Keratinocyte (primary cell): ENCODE results near the gene CLECL1. TPM values are rescaled to one million over a fixed set of nuclear protein-coding genes. Genes with fewer than 3 reads are reported as not detected.

Source experiments
- DNase-seq: peaks from one replicate; pipeline ENCODE4 v3.0.0-alpha.2; 2011; ENCODE audit warnings: low read depth, missing footprints, low spot score
- FAIRE-seq: peaks from 2 replicates; lab custom pipeline; 2011; peaks lifted over from hg19 to GRCh38; lab: Jason Lieb, UNC
- H2AFZ ChIP-seq: 2 replicates; pipeline ENCODE4 v1.6.0; 2012; ENCODE audit warnings: low read length, control low read depth, inconsistent platforms; ENCODE audit not compliant: control insufficient read depth
- H3K27ac ChIP-seq: 2 replicates; pipeline ENCODE4 v1.5.1; 2011; ENCODE audit warnings: low read length; ENCODE audit not compliant: control insufficient read depth, insufficient read depth
- H3K27me3 ChIP-seq: 3 replicates; pipeline ENCODE4 v1.6.0; 2011; ENCODE audit warnings: low read length; ENCODE audit not compliant: control insufficient read depth, insufficient read depth; ENCODE audit errors: extremely low read depth
- H3K36me3 ChIP-seq, 2 experiments: 2 replicates in 1 of 2; 3 replicates in 1 of 2; pipeline ENCODE4 v1.5.1; 2011; ENCODE audit warnings: low read length in 2 of 2, mild to moderate bottlenecking in 1 of 2; ENCODE audit not compliant: control insufficient read depth in 2 of 2, insufficient read depth in 2 of 2; ENCODE audit errors: extremely low read depth in 1 of 2
- H3K4me1 ChIP-seq: 3 replicates; pipeline ENCODE4 v1.5.1; 2011; ENCODE audit warnings: low read length; ENCODE audit not compliant: control insufficient read depth, insufficient read depth; ENCODE audit errors: extremely low read depth
- H3K4me2 ChIP-seq: 3 replicates; pipeline ENCODE4 v1.6.0; 2011; ENCODE audit warnings: low read depth, low read length; ENCODE audit not compliant: control insufficient read depth, insufficient read depth; ENCODE audit errors: extremely low read depth
- H3K4me3 ChIP-seq, 3 experiments: fragments of 200-600 bp in 1 of 3; sonication (generic) in 1 of 3; 2 replicates in 2 of 3; 3 replicates in 1 of 3; pipeline ENCODE4 v1.5.1; 2011 to 2016; ENCODE audit warnings: low read length in 3 of 3, mild to moderate bottlenecking in 3 of 3, control low read depth in 2 of 3, inconsistent platforms in 1 of 3, low read depth in 1 of 3, mixed read lengths in 1 of 3, mixed run types in 1 of 3, moderate library complexity in 1 of 3; ENCODE audit not compliant: control insufficient read depth in 2 of 3, insufficient read depth in 2 of 3; ENCODE audit errors: extremely low read depth in 1 of 3
- H3K79me2 ChIP-seq: 2 replicates; pipeline ENCODE4 v1.6.0; 2012; ENCODE audit warnings: low read length; ENCODE audit not compliant: control insufficient read depth, insufficient read depth
- H3K9ac ChIP-seq: 3 replicates; pipeline ENCODE4 v1.6.0; 2011; ENCODE audit warnings: low read length; ENCODE audit not compliant: control insufficient read depth, insufficient read depth; ENCODE audit errors: extremely low read depth
- H3K9me1 ChIP-seq: 3 replicates; pipeline ENCODE4 v1.6.0; 2011; ENCODE audit warnings: low read length; ENCODE audit not compliant: control insufficient read depth, insufficient read depth; ENCODE audit errors: extremely low read depth
- H3K9me3 ChIP-seq: 2 replicates; pipeline ENCODE4 v1.5.1; 2012; ENCODE audit warnings: low read depth, low read length; ENCODE audit not compliant: control insufficient read depth
- H4K20me1 ChIP-seq: 3 replicates; pipeline ENCODE4 v1.6.0; 2011; ENCODE audit warnings: low read length; ENCODE audit not compliant: control insufficient read depth, insufficient read depth; ENCODE audit errors: extremely low read depth
- CTCF ChIP-seq, 3 experiments: IDR thresholded peaks in 1 of 3; conservative IDR thresholded peaks in 1 of 3; optimal IDR thresholded peaks in 1 of 3; 2 replicates in 2 of 3; 3 replicates in 1 of 3; pipeline versions ENCODE3 to v1.5.1; 2011; ENCODE audit warnings: low read length in 3 of 3, mild to moderate bottlenecking in 3 of 3, moderate library complexity in 2 of 3, control low read depth in 1 of 3, inconsistent platforms in 1 of 3; ENCODE audit not compliant: insufficient read depth in 2 of 3; ENCODE audit errors: extremely low read depth in 1 of 3
- EZH2 ChIP-seq: IDR thresholded peaks from one replicate; pipeline ENCODE4 v1.6.1; 2012; ENCODE audit warnings: inconsistent platforms, mild to moderate bottlenecking, low read length, moderate library complexity
- dilution Hi-C: fragments of 300-500 bp; cut with MboI; formaldehyde crosslinking; loops from one replicate; pipeline ENCODE4 v1.7.0; 2020; ENCODE audit warnings: low sequenced_read_pairs; ENCODE audit not compliant: extremely low pct_ligation_motif_present
- polyA plus RNA-seq, 5 experiments: library from polyadenylated mRNA; depleted of rRNA in 3 of 5; stranded (reverse) in 3 of 5; stranded (forward) in 1 of 5; unstranded in 1 of 5; fragments of >200 nt; gene quantifications; 1 replicate in 1 of 5; 2 replicates in 3 of 5; 3 replicates in 1 of 5; pipeline versions ENCODE4 v1.2.1 to v1.2.3, GENCODE V29; 2011 to 2012; ENCODE audit warnings: missing spikeins in 2 of 5, low read depth in 1 of 5, low replicate concordance in 1 of 5

Gene CLECL1
- polyA plus RNA-seq, 1 donor (not counting 4 experiments of a cell fraction or from before 2014, with no cell fraction given) = not detected

- DNase-seq = no peak
- Histone ChIP-seq H3K9me3 (no peaks in the 10 kb centered on the region), H3K27ac (no peak overlapping the region), H3K36me3 (no peaks in the 10 kb centered on the region), H4K20me1 (no peaks in the 10 kb centered on the region), H3K4me1 (no peaks in the 10 kb centered on the region), H3K9ac (no peak overlapping the region), H3K27me3 (no peaks in the 10 kb centered on the region), H3K79me2 (no peaks in the 10 kb centered on the region), H3K4me2 (no peak overlapping the region), H3K4me3 (no peak overlapping the region), H3K9me1 (no peaks in the 10 kb centered on the region), H2AFZ (no peak overlapping the region)
- TF ChIP-seq EZH2 = no peak
- no peak for TF ChIP-seq CTCF (optimal IDR thresholded peaks at IDR 0.05 in 1 of 3, IDR thresholded peaks at IDR 0.05 in 1 of 3, conservative IDR thresholded peaks at IDR 0.05 in 1 of 3; ENCODE audit: extremely low read depth in 1 of 3, insufficient read depth in 2 of 3, low read length in 3 of 3)
- no peak for FAIRE-seq
- dilution Hi-C loops = no loop called here
Observed at GRCh38 chr12:9755567-9755966, 22.7 kb upstream of the CLECL1 start.

GRCh38 chr12:9755035-9755434, 22.1 kb upstream of the CLECL1 start:
- H2AFZ ChIP-seq = no peak overlapping the region
- no peaks in the 10 kb centered on the region for H3K9me3 ChIP-seq
- no peaks in the 10 kb centered on the region for H3K27me3 ChIP-seq
- H3K4me1 ChIP-seq = no peaks in the 10 kb centered on the region
- no peaks in the 10 kb centered on the region for H4K20me1 ChIP-seq
- H3K4me2 ChIP-seq = no peak overlapping the region
- no peaks in the 10 kb centered on the region for H3K36me3 ChIP-seq
- no peak for FAIRE-seq
- DNase-seq = no peak
- H3K9me1 ChIP-seq = no peaks in the 10 kb centered on the region
- H3K4me3 ChIP-seq = no peak overlapping the region
- H3K27ac ChIP-seq = no peak overlapping the region
- H3K9ac ChIP-seq = no peak overlapping the region
- H3K79me2 ChIP-seq = no peaks in the 10 kb centered on the region
- no peak for TF ChIP-seq EZH2
- no peak for TF ChIP-seq CTCF (optimal IDR thresholded peaks at IDR 0.05 in 1 of 3, IDR thresholded peaks at IDR 0.05 in 1 of 3, conservative IDR thresholded peaks at IDR 0.05 in 1 of 3; ENCODE audit: extremely low read depth in 1 of 3, insufficient read depth in 2 of 3, low read length in 3 of 3)
- dilution Hi-C loops = no loop called here
